K562 (cell line): ENCODE measurements around the gene PPT1. TPM values are rescaled to one million over a fixed set of nuclear protein-coding genes. Genes with fewer than 3 reads are reported as not detected.

Experiments used
- ATF7 ChIP-seq: fragments of 450-650 bp; IDR thresholded peaks from 2 replicates; pipeline ENCODE4 v1.7.1; 2014; ENCODE audit warnings: mild to moderate bottlenecking, moderate library complexity
- CSDE1 ChIP-seq, 2 experiments: fragments of 450-650 bp; IDR thresholded peaks; 2 replicates each; pipeline ENCODE4 v1.6.1; 2016; ENCODE audit warnings: mild to moderate bottlenecking in 1 of 2
- GABPB1 ChIP-seq: sonication (generic); formaldehyde crosslinking; IDR thresholded peaks from 2 replicates; pipeline ENCODE4 v1.8.0; 2022; ENCODE audit warnings: mild to moderate bottlenecking, missing genetic modification reagents
- HNRNPLL ChIP-seq: fragments of 200-400 bp; formaldehyde crosslinking; IDR thresholded peaks from 2 replicates; pipeline ENCODE4 v1.6.1; 2017; ENCODE audit warnings: low read length, low read depth, mild to moderate bottlenecking; ENCODE audit not compliant: poor library complexity, severe bottlenecking
- MYBL2 ChIP-seq, 2 experiments: fragments of 450-650 bp in 1 of 2; sonication (generic) in 1 of 2; formaldehyde crosslinking in 1 of 2; IDR thresholded peaks; 2 replicates each; pipeline versions ENCODE4 v1.6.1 to v1.8.1; 2017 to 2022; ENCODE audit warnings: borderline replicate concordance in 1 of 2, inconsistent platforms in 1 of 2, low read depth in 1 of 2, mild to moderate bottlenecking in 1 of 2, missing genetic modification reagents in 1 of 2, moderate library complexity in 1 of 2
- NBN ChIP-seq: fragments of 450-650 bp; IDR thresholded peaks from 2 replicates; pipeline ENCODE4 v1.6.1; 2016; ENCODE audit warnings: low read depth, mild to moderate bottlenecking
- NFATC3 ChIP-seq: fragments of 450-650 bp; IDR thresholded peaks from 2 replicates; pipeline ENCODE4 v1.6.1; 2017; ENCODE audit warnings: mild to moderate bottlenecking
- POLR2B ChIP-seq: fragments of 450-650 bp; IDR thresholded peaks from 2 replicates; pipeline ENCODE4 v1.6.1; 2018; ENCODE audit warnings: low read depth; ENCODE audit not compliant: partially characterized antibody
- YBX1 ChIP-seq: fragments of 450-650 bp; IDR thresholded peaks from 2 replicates; pipeline ENCODE4 v1.7.1; 2016; ENCODE audit warnings: mild to moderate bottlenecking
- ZNF165 ChIP-seq: fragments of 250-450 bp; sonication (Bioruptor Pico); IDR thresholded peaks from 2 replicates; pipeline ENCODE4 v1.4.0; 2020; ENCODE audit warnings: borderline replicate concordance
- ZNF239 ChIP-seq: fragments of 250-450 bp; sonication (Bioruptor Pico); IDR thresholded peaks from 2 replicates; pipeline ENCODE4 v1.4.0; 2020; ENCODE audit warnings: mild to moderate bottlenecking
- ZNF384 ChIP-seq: IDR thresholded peaks from 2 replicates; pipeline ENCODE4 v1.6.1; 2012; ENCODE audit warnings: low read depth, low read length, improper control_type of control experiment
- ZNF707 ChIP-seq: fragments of 250-450 bp; sonication (Bioruptor Pico); conservative IDR thresholded peaks from 2 replicates; pipeline ENCODE4 v1.8.0; 2022; ENCODE audit warnings: inconsistent platforms, mild to moderate bottlenecking, moderate library complexity
- ZNF778 ChIP-seq: fragments of 450-650 bp; formaldehyde crosslinking; IDR thresholded peaks from 2 replicates; pipeline ENCODE4 v1.4.0; 2020; ENCODE audit warnings: mild to moderate bottlenecking, moderate library complexity
- polyA plus RNA-seq, 8 experiments: library from polyadenylated mRNA; depleted of rRNA in 4 of 8; stranded (reverse) in 5 of 8; unstranded in 3 of 8; fragments of >200 nt; fragmentation: Nextera tagmentation in 2 of 8; fragmentation: Illumina TruSeq in 1 of 8; extraction: Ambion mirVana in 2 of 8; extraction: Trizol in 1 of 8; gene quantifications; 2 replicates each; pipeline versions ENCODE4 v1.2.1 to v1.2.3, GENCODE V29; 2011 to 2014; ENCODE audit warnings: inconsistent platforms in 1 of 8, missing spikeins in 1 of 8
- total RNA-seq, 7 experiments: library from RNA; depleted of rRNA in 6 of 7; stranded (reverse); fragments of >200 nt in 6 of 7; fragmentation: Illumina TruSeq in 2 of 7; extraction: Trizol in 2 of 7; gene quantifications; 2 replicates each; pipeline versions ENCODE4 v1.2.1 to v1.2.3, GENCODE V29; 2011 to 2021; ENCODE audit warnings: low replicate concordance in 1 of 7
- TF ChIP-seq, protein P1 (sequence below): fragments of 200-600 bp; sonication (generic); IDR thresholded peaks from one replicate; pipeline ENCODE4 v1.6.1; 2012; ENCODE audit warnings: mild to moderate bottlenecking, low read depth, low read length, inconsistent platforms
- TF ChIP-seq, protein P2 (sequence below): sonication (generic); formaldehyde crosslinking; IDR thresholded peaks from 2 replicates; pipeline ENCODE4 v1.5.0; 2020; ENCODE audit warnings: missing genetic modification reagents

The PPT1 gene
- total and polyA plus RNA-seq, 9 of the 15 experiments (the other 6 are each of a cell fraction or from before 2014, with no cell fraction given) = 72.2 to 285 (median 143) TPM

DNA sequence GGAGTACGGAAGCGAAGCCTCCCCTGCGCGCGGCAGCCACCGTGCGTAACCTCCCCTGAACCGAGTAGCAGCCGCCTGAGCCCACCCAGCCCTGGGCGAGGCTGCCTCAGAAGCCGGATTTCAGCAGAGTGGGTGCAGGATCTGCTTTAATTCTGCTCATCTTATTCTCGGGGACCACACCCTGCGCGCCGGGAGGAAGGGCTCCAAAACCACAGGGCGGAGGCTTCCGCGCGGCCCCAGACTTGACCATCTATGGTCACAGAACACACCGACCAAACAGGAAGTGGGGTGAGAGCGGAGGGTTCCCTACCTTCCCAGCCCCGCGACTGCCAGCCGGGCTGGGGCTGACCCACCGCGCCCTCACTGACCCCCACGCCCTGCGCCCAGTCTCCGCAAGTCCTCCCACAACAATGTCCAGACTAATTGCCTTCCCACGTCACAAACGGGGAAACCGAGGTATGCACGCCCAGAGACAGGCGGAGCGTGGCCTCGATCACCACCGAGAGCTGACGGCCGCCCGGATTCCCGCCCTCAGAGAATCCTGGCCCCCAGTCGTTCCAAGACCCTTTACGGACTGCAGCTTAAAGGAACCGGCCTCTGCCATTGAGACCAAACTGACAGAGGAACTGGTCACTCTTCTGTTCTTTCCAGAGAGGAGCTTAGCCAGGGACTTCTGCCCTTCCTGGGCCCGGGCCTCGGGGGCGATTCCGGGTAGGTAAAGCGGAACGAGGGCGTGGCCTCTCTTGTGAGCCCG lies 57.1 kb downstream of the PPT1 start (continued):
- TF ChIP-seq, protein P1, sequence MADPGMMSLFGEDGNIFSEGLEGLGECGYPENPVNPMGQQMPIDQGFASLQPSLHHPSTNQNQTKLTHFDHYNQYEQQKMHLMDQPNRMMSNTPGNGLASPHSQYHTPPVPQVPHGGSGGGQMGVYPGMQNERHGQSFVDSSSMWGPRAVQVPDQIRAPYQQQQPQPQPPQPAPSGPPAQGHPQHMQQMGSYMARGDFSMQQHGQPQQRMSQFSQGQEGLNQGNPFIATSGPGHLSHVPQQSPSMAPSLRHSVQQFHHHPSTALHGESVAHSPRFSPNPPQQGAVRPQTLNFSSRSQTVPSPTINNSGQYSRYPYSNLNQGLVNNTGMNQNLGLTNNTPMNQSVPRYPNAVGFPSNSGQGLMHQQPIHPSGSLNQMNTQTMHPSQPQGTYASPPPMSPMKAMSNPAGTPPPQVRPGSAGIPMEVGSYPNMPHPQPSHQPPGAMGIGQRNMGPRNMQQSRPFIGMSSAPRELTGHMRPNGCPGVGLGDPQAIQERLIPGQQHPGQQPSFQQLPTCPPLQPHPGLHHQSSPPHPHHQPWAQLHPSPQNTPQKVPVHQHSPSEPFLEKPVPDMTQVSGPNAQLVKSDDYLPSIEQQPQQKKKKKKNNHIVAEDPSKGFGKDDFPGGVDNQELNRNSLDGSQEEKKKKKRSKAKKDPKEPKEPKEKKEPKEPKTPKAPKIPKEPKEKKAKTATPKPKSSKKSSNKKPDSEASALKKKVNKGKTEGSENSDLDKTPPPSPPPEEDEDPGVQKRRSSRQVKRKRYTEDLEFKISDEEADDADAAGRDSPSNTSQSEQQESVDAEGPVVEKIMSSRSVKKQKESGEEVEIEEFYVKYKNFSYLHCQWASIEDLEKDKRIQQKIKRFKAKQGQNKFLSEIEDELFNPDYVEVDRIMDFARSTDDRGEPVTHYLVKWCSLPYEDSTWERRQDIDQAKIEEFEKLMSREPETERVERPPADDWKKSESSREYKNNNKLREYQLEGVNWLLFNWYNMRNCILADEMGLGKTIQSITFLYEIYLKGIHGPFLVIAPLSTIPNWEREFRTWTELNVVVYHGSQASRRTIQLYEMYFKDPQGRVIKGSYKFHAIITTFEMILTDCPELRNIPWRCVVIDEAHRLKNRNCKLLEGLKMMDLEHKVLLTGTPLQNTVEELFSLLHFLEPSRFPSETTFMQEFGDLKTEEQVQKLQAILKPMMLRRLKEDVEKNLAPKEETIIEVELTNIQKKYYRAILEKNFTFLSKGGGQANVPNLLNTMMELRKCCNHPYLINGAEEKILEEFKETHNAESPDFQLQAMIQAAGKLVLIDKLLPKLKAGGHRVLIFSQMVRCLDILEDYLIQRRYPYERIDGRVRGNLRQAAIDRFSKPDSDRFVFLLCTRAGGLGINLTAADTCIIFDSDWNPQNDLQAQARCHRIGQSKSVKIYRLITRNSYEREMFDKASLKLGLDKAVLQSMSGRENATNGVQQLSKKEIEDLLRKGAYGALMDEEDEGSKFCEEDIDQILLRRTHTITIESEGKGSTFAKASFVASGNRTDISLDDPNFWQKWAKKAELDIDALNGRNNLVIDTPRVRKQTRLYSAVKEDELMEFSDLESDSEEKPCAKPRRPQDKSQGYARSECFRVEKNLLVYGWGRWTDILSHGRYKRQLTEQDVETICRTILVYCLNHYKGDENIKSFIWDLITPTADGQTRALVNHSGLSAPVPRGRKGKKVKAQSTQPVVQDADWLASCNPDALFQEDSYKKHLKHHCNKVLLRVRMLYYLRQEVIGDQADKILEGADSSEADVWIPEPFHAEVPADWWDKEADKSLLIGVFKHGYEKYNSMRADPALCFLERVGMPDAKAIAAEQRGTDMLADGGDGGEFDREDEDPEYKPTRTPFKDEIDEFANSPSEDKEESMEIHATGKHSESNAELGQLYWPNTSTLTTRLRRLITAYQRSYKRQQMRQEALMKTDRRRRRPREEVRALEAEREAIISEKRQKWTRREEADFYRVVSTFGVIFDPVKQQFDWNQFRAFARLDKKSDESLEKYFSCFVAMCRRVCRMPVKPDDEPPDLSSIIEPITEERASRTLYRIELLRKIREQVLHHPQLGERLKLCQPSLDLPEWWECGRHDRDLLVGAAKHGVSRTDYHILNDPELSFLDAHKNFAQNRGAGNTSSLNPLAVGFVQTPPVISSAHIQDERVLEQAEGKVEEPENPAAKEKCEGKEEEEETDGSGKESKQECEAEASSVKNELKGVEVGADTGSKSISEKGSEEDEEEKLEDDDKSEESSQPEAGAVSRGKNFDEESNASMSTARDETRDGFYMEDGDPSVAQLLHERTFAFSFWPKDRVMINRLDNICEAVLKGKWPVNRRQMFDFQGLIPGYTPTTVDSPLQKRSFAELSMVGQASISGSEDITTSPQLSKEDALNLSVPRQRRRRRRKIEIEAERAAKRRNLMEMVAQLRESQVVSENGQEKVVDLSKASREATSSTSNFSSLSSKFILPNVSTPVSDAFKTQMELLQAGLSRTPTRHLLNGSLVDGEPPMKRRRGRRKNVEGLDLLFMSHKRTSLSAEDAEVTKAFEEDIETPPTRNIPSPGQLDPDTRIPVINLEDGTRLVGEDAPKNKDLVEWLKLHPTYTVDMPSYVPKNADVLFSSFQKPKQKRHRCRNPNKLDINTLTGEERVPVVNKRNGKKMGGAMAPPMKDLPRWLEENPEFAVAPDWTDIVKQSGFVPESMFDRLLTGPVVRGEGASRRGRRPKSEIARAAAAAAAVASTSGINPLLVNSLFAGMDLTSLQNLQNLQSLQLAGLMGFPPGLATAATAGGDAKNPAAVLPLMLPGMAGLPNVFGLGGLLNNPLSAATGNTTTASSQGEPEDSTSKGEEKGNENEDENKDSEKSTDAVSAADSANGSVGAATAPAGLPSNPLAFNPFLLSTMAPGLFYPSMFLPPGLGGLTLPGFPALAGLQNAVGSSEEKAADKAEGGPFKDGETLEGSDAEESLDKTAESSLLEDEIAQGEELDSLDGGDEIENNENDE = no peak
- TF ChIP-seq, protein P2, sequence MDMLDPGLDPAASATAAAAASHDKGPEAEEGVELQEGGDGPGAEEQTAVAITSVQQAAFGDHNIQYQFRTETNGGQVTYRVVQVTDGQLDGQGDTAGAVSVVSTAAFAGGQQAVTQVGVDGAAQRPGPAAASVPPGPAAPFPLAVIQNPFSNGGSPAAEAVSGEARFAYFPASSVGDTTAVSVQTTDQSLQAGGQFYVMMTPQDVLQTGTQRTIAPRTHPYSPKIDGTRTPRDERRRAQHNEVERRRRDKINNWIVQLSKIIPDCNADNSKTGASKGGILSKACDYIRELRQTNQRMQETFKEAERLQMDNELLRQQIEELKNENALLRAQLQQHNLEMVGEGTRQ (CRISPR knock-in tag) = no peak
- TF ChIP-seq CSDE1 (IDR thresholded peaks at IDR 0.05) (no peak), ZNF239 (no peak; the same call in 1 of the 2 replicates), MYBL2 (IDR thresholded peaks at IDR 0.05; ENCODE audit: low read depth) (no peak), MYBL2 (CRISPR knock-in tag; IDR thresholded peaks at IDR 0.05; ENCODE audit: borderline replicate concordance) (no peak), ATF7 (no peak; the same call in 1 of the 2 replicates), ZNF778 (CRISPR knock-in tag) (no peak), ZNF707 (CRISPR knock-in tag) (no peak; the same call in 1 of the 2 replicates), POLR2B (peak; percentile 97), ZNF165 (CRISPR knock-in tag) (no peak; the same call in 1 of the 2 replicates), ZNF384 (0 out of 2 replicates have a peak, but pooled peaks have one; percentile 12), HNRNPLL (peak; percentile 60), GABPB1 (CRISPR knock-in tag) (no peak), NBN (peak; percentile 78; the same call in 1 of the 2 replicates), NFATC3 (no peak), YBX1 (no peak)
